Measurements from ENCODE around the gene FAM13A.
"Not testable (repeated sequence)": the region's sequence is repeated elsewhere in the genome, so short reads cannot be mapped to it uniquely, and the experiment has no call there.

FAM13A gene

GRCh38 chr4:89056953-89057398 lies at the start of gene FAM13A:
FAM13A (minus strand) TSS chr4:89057185; CDS start chr4:89056964, 221 bp downstream.
- DNase-seq (ENCODE audit: low read depth in 2 of 2, low spot score in 1 of 2): no peak

- no peak for DNase-seq (ENCODE audit: low read depth in 2 of 2, low spot score in 1 of 2)
Measured at GRCh38 chr4:89105726-89106125, 48.7 kb upstream of the FAM13A start.

- no peak for DNase-seq (ENCODE audit: low read depth in 2 of 2, low spot score in 1 of 2)
Measured at GRCh38 chr4:89101256-89102161, 44.5 kb upstream of the FAM13A start.

DNA sequence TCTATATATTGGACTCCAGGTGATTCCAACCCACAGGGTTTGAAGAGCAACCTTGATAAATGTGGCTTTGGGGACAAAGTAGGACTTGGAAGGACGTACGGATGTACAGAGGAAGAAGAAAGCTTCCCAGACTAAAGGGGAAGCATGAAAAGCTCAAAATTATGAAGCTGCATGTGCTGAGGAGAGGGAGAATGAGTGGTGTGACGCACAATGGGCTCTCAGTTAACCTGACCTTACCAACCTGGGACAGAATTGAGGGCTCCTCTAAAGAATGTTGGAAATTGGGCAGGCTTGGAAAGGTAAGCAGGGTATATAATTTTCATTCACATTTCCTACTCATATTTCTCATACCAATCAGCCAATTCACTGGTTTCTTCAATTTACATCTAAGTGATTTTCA lies 43.9 kb upstream of the FAM13A start:
- DNase-seq (ENCODE audit: low read depth in 2 of 2, low spot score in 1 of 2): no peak

- no peak for DNase-seq (ENCODE audit: low read depth in 2 of 2, low spot score in 1 of 2)
Measured at GRCh38 chr4:89099471-89099870, 42.5 kb upstream of the FAM13A start.

GRCh38 chr4:89099034-89099433 lies 42.0 kb upstream of the FAM13A start:
- no peak for DNase-seq (ENCODE audit: low read depth in 2 of 2, low spot score in 1 of 2)

- no peak for DNase-seq (ENCODE audit: low read depth in 2 of 2, low spot score in 1 of 2)
Measured at GRCh38 chr4:89078300-89078699, 21.3 kb upstream of the FAM13A start.

DNA sequence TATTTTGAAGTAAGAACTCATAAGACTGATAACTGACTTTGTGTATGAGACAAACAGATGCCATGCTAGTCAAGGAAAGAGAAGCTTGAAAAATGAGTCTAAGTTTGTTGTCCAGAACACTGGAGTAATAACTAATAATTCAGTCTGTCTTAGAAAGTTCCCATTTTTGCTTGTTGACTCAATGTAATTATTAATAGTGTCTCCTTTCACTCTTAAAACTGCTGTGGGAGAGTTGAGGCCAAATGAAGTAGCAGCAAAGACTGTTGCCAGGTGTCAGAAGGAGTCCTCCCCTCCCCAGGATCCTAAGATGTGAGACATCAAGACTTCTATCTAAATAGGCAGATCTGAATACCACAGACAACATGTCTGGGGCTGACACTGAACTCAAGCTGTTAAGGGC lies 20.8 kb upstream of the FAM13A start:
- no peak for DNase-seq (ENCODE audit: low read depth in 2 of 2, low spot score in 1 of 2)

DNA sequence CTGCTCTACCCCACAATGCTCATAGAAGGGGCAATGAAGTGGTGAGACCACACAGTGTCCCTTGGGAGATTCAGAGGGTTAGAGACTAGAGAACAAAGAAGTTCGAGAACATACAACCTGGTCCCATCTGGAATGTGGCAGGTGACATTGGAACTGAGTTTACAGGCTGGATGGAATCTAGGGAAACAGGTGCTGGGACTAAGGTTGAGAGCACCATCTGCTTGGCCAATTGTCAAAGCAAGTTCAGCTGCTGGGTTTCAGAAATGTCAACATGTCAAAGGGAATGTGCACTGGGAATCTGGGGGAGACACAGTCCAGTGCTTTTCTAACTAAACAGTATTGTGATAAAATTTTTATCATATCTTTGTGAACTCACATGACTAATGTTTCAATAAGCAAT lies 15.9 kb upstream of the FAM13A start:
- no peak for DNase-seq (ENCODE audit: low read depth in 2 of 2, low spot score in 1 of 2)

DNA sequence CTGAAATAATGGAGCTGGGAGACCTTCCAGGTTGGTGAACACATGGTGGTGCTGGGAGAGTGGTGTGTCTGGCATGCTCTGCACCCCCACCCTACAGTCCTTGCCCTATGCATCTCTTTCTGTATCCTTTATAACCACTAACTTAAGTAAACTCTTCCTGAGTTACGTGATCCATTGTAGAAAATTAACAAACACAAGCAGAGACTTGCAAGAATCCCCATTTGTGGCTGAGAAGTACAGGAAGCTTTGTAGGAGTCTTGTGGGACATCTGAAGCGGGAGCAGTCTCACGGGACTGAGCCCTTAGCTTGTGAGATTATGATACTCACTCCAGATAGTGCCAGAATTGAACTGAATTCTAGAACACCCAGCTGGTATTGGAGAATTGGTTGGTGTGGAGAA lies 14.3 kb upstream of the FAM13A start:
- DNase-seq (ENCODE audit: low read depth in 2 of 2, low spot score in 1 of 2): no peak

- DNase-seq (ENCODE audit: low read depth in 2 of 2, low spot score in 1 of 2): no peak
Measured at GRCh38 chr4:89070041-89070440, 13.1 kb upstream of the FAM13A start.

DNA sequence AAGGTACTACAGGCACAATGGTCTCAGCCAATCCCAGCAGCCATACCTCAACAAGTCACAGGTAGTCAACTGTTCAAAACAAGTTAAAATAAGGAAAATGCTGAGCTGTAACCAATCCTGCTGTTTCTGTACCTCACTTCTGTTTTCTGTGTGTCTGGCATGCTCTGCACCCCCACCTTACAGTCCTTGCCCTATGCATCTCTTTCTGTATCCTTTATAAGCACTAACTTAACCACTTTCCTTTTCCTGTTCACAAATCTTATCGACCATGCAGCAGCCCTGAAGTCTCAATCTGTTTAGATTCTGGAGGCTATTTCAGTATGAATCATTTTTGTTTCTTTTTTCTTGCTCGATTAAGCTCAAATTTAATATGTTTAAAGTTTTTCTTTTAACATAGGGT lies 12.5 kb upstream of the FAM13A start:
- no peak for DNase-seq (ENCODE audit: low read depth in 2 of 2, low spot score in 1 of 2)

- DNase-seq (ENCODE audit: low read depth in 2 of 2, low spot score in 1 of 2): no peak
Measured at GRCh38 chr4:89067417-89067816, 10.4 kb upstream of the FAM13A start.

DNA sequence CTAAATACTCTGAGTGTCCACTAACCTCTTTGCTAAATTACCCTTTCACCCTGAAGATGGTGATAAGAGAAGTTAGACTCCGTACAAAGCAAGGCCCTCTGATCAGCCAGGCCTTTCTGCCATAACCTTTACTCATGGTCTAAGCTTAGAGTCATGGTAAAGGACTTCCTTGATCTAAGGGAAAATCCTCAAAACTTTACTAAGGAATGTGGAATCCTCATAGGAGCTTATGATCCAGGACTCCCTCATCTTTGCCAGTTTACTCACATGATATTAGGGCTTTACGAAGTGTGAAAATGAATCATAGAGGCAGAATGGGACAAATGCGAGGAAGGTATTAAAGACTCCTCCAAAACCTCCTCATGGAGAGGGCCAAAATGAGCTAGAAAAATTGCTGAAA lies 7.9 kb upstream of the FAM13A start:
- no peak for DNase-seq (ENCODE audit: low read depth in 2 of 2, low spot score in 1 of 2)

DNA sequence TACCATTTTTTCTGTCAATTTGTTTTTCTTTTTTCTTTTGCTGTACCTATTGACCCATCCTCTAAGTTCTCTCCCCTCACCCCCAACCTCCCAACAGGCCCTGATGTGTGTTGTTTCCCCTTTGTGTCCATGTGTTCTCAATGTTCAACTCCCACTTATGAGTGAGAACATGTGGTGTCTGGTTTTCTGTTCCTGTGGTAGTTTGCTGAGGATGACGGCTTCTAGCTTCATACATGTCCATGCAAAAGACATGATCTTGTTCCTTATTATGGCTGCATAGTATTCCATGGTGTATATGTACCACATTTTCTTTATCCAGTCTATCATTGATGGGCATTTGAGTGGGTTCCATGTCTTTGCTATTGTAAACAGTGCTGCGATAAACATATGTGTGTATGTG lies 859 bp upstream of the FAM13A start:
- DNase-seq (ENCODE audit: low read depth in 2 of 2, low spot score in 1 of 2): not testable (repeated sequence)

DNA sequence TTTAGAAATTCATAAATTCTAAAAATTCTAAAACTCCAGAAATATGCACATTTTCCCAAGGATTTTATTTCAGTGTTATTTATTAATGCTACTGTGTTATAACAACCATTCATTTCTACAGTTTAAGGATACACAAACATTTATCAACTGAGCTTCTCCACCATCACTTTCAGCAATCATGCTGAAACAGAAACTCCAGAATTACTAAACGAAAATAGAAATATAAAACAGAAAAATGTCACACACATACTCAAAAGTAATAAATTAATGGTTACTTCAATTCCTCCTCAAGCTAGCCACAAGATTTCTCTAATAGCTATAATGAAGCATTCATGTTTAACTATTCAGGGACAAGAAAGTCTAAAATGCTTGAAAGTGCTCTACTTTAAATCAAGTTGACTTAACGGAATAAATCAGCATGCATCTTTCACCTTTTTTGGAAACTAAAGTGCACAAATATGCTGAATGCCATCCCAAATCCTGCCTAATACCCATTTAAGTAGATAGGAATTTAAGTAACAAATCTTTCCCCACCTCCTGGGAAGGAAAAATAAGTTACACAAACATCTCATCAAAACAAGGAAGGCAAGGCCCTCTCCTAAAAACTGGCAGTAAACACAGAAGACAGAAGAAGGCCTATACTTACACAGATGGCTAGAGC lies 563 bp downstream of the FAM13A start:
- DNase-seq (ENCODE audit: low read depth in 2 of 2, low spot score in 1 of 2): no peak

DNA sequence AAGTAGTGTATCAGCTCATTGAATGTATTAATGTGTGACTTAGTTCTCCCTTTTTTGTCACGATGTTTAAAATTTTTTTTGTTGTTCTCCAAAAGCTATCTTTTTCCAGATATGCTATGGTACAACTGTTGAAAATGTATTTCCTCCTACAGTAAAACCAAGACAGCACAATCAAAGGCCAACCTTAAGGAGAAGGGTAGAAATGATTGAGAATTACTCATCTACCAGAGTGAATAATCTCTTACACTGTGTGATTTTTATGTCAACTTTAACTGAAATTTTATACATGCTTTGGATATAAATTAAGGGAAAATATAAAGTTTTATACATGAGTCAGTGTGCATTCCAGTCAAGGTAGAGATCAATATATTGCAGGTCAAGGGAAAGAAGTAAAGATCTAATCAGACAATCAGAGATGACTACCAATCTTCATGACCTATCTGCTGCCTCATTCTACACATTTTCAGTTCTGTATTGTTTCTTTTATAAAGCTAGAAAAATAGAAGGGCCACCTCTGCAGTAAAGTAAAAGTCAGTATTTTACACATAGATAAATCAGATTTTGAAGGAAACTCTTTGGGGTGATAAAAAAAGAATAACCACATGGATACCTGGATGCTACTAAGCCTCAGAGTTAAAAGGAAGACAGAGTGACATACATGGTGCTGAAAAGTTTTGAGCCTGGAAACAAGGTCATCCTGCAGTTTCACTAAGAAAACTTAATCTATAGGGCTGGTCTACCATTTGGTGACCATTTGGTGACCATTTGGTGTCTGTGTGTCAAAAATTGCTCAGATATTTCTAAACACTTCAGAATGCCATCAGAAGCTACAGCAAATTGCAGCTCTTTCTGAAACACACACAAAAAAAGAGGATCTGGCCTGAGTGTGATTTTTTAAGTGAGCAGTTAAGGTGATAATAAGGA lies 1.6 kb downstream of the FAM13A start:
- DNase-seq (ENCODE audit: low read depth in 2 of 2, low spot score in 1 of 2): no peak

- no peak for DNase-seq (ENCODE audit: low read depth in 2 of 2, low spot score in 1 of 2)
Measured at GRCh38 chr4:89054627-89055026, 2.4 kb downstream of the FAM13A start.

- no peak for DNase-seq (ENCODE audit: low read depth in 2 of 2, low spot score in 1 of 2)
Measured at GRCh38 chr4:89049853-89050252, 7.1 kb downstream of the FAM13A start.

DNA sequence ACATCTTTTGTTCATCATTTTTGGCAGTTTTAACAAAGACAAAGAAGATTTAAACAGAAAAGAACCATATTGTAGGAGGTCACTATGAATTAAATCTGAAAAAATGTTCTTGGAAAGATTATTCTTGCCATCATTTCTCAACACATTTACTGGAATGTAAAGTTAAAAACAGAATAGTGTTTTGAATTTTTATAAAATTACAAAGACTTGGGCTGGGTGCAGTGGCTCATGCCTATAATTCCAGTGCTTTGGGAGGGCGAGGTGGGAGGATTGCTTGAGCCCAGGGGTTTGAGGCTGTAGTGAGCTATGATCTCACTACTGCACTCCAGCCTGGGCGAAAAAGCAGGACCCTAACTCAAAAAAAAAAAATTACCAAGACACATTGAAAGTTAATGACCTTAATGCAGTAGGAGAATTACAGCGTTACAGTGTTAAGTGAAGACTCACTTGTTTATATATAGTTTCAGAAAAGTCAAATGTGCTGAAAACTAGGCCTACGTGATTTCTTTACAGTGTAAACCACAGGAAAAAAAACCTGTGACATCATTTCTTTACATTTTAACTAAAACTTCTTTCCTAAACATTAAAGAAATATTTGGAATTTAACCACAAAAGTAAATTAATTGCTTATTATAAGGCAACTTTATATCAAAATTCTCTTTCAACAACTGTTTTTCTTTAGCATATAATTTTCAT lies 7.9 kb downstream of the FAM13A start:
- no peak for DNase-seq (ENCODE audit: low read depth in 2 of 2, low spot score in 1 of 2)

Data from stimulated activated CD8-positive, alpha-beta memory T cell treated with anti-CD3 and anti-CD28 coated beads, Interleukin-4, amount 100 ng/mL, for 1 hour (primary cell).